ENCODE data around the gene GSTM3.
A peak's percentile ranks its signal among the peaks of the same experiment; 100 is the strongest.
"Not testable (repeated sequence)": the region's sequence is repeated elsewhere in the genome, so short reads cannot be mapped to it uniquely, and the experiment has no call there.

The GSTM3 gene

GRCh38 chr1:109762039-109762585 lies 21.3 kb upstream of the GSTM3 start:
- DNase-seq (ENCODE audit: low spot score), result no peak

DNA sequence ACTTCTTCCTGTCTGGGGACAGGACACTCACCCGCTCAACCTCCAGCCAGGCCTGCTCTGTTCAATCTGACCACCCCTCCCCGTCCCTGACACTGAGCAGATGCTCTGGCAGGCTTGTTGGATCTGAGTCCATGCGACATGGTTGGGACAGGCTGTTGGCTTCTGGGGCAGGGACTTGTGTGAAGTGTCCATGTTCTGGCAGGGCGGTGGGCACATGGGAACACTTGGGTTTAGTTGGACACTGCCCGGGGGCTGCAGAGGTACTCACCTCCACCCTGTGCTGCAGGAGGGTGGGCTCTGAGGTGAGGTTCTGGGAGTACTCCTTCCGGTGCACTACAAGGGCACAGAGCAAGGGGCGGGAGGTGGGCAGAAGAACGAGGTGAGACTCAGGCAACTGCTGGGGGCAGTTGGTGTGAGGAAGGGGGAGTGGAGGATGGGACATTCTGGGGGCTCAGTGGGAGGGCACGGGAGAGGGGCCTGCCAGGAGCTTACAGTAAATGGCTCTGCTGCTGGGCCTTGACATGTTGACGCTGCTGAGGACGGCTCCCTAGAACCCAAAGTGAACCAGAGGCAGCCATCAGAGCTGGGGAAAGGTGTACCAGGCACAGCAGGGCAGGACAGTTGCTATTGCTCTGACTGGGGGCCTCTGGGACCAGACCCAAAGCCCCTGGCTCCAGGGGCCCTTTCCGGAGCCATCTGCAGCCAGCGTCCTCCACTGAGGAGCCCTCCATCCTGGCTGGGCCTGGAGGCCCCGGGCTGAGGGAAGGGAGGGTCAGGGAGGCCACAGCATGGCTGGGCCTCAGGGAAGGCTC lies 20.6 kb upstream of the GSTM3 start:
- no peak for DNase-seq (ENCODE audit: low spot score)

DNA sequence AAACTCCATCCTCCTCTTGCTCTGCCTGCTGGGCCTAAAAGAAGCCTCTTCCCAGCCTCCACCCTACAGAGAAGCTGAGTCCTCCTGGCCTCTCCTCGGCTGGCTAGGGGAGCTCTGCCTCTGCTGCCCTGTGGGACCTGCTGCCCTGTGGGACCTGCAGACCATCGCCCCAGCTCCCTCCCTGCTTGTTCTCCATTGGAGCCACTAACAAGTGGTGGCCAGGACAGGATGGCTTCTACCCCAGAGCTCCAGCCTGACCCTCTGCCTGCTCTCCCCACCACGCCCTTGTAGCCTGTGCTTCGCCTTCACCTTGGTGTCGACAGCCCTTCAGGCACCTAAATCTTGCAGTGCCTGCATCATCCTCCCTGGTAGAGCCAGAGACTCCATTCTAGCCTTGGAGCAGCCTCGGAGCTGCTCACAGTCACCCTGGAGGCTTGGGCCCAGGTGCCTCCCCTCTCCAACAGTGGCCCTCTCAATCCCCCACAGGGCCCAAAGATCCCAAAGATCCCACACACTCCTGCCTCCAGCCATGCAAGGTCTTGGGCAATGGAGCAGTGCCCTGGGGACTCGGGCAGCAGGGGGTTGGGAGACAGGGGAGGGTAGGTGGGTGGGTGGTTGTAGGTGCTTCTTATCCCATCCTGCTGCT lies 19.9 kb upstream of the GSTM3 start:
- no peak for DNase-seq (ENCODE audit: low spot score)

- DNase-seq (ENCODE audit: low spot score), result no peak
These were observed 18.9 kb upstream of the GSTM3 start for GRCh38 chr1:109759513-109760334.

GRCh38 chr1:109757936-109758786 lies 17.3 kb upstream of the GSTM3 start:
- no peak for DNase-seq (ENCODE audit: low spot score)

- no peak for DNase-seq (ENCODE audit: low spot score)
These were observed 16.1 kb upstream of the GSTM3 start for GRCh38 chr1:109756848-109757521.

- not testable (repeated sequence) for DNase-seq (ENCODE audit: low spot score)
These were observed 15.5 kb upstream of the GSTM3 start for GRCh38 chr1:109756325-109756724.

GRCh38 chr1:109754738-109755137 lies 13.9 kb upstream of the GSTM3 start:
- DNase-seq (ENCODE audit: low spot score), result no peak

GRCh38 chr1:109751531-109752260 lies 10.9 kb upstream of the GSTM3 start:
- no peak for DNase-seq (ENCODE audit: low spot score)

DNA sequence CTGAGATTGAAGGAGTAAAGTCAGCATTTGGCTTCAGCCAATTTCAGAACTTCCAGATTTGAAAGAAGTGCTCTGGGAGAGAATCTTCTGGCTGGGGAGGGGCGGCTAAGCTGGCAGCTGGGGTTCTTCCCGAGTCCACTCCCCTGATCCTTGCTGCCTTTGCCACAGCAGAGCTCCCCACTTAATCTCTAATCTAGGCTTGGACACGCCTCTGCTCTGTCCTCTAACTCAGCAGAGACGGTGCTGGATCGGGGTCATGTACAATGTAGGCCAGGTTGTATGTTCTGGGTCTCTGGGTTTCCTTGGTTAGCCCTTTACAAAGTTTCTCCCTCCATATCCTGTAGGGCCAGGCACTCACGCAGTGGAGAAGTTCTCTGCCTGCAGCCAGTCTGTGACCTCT lies 10.1 kb upstream of the GSTM3 start:
- DNase-seq (ENCODE audit: low spot score), result no peak

GRCh38 chr1:109750241-109750882 lies 9.5 kb upstream of the GSTM3 start:
- DNase-seq (ENCODE audit: low spot score), result no peak

DNA sequence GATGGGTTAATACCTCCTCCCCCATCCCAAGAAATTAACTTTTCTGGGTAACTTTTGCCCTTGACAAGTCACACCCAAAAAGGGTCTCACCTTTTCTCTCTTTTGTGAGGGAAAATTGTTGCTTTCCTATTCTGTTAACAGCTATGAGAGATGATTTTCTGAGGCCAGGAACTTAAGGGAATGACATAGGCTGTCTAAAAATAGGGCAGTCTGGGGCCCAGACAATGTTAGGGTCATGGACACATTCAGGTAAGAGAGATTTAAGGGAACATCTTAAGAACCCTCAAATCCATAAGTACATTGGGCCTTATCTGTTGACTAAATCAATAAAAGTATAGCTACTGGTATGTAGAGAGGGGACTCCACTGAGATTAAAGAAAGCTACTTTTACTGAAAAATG lies 8.4 kb upstream of the GSTM3 start:
- no peak for DNase-seq (ENCODE audit: low spot score)

DNA sequence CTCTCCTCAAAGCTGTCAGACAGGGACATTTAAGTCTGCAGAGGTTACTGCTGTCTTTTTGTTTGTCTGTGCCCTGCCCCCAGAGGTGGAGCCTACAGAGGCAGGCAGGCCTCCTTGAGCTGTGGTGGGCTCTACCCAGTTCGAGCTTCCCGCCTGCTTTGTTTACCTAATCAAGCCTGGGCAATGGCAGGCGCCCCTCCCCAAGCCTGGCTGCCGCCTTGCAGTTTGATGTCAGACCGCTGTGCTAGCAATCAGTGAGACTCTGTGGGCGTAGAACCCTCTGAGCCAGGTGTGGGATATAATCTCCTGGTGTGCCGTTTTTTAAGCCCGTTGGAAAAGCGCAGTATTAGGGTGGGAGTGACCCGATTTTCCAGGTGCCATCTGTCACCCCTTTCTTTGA lies 7.5 kb upstream of the GSTM3 start:
- not testable (repeated sequence) for DNase-seq (ENCODE audit: low spot score)

- DNase-seq (ENCODE audit: low spot score), result peak; percentile 49
These were observed 862 bp downstream of the GSTM3 start for GRCh38 chr1:109739738-109740614.

- DNase-seq (ENCODE audit: low spot score), result no peak
These were observed 7.5 kb downstream of the GSTM3 start for GRCh38 chr1:109733236-109733870.

- DNase-seq (ENCODE audit: low spot score), result no peak
These were observed 8.4 kb downstream of the GSTM3 start for GRCh38 chr1:109732390-109732881.

GRCh38 chr1:109730666-109731065 lies 10.2 kb downstream of the GSTM3 start:
- DNase-seq (ENCODE audit: low spot score), result no peak

GRCh38 chr1:109728870-109729269 lies 12.0 kb downstream of the GSTM3 start:
- no peak for DNase-seq (ENCODE audit: low spot score)
